Cardiac septum (tissue), 1 donor: Measurements from ENCODE around the gene MPRIP. TPM values are rescaled to one million over a fixed set of nuclear protein-coding genes. Genes with fewer than 3 reads are reported as not detected.
A peak's percentile ranks its signal among the peaks of the same experiment; 100 is the strongest.

Experiments
- DNase-seq: peaks from one replicate; pipeline ENCODE4 v3.0.0-alpha.2; 2020; ENCODE audit warnings: low spot score
- intact Hi-C: fragments of 100-400 bp; cut with DNase I; formaldehyde crosslinking; loops from one replicate; pipeline ENCODE4 v1.14.0; 2022
- total RNA-seq: library from RNA; stranded (reverse); fragmentation: NEBNext Ultra II Directional; extraction: Animal tissue kit (Norgen Biotek cat#: 25700); gene quantifications from one replicate; pipeline ENCODE4 v1.2.1, GENCODE V29; 2021
- donor health status: DM: no; HTN: no; CAD: no.

MPRIP gene
- total RNA-seq, 1 donor from 2014 or later: 554 TPM

DNA sequence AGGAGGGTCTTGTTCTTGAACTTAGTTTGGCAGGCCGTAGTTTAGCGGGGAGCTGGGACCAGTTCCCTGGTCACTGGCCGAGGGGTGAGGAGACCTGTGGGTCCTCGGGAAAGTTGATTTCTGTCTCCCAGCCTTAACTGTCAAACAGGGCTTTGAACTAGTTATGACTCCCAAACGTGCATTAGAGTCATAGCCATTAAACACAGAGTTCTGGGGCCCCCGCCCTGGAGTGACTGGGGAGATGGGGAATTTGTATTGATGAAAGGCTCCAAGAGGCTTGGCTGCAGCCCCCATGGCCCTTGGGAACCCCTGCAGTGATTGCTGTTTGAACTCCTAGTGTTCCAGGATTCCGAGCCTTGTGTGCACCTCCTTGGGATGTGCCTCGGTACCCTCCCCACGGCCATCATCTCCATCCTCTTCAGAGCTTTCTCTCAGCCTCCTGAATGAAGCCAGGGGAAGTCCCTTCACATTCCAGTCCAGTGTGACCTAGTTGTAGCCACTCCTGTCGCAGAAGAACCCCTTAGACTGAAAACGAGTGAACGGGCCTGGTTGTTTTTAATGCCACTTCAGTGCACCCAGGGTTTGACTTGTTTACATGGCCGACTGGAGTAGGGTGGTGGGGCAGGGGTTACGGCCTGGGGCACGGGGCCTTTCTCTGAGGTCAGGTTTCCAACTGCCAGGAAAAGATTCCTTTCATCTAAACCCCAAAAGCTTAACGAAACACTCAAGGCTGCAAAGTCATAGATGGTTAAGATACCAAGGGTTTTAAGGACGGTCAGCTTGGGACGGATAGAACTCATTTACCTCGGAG, 1.4 kb downstream of the MPRIP start:
- intact Hi-C loops: loop anchor here (2.0 to 5.0 kb wide), 2 partner anchors 74 to 193 kb away; partner anchors contain the start of gene FLCN
- peak; percentile 73 for DNase-seq

DNA sequence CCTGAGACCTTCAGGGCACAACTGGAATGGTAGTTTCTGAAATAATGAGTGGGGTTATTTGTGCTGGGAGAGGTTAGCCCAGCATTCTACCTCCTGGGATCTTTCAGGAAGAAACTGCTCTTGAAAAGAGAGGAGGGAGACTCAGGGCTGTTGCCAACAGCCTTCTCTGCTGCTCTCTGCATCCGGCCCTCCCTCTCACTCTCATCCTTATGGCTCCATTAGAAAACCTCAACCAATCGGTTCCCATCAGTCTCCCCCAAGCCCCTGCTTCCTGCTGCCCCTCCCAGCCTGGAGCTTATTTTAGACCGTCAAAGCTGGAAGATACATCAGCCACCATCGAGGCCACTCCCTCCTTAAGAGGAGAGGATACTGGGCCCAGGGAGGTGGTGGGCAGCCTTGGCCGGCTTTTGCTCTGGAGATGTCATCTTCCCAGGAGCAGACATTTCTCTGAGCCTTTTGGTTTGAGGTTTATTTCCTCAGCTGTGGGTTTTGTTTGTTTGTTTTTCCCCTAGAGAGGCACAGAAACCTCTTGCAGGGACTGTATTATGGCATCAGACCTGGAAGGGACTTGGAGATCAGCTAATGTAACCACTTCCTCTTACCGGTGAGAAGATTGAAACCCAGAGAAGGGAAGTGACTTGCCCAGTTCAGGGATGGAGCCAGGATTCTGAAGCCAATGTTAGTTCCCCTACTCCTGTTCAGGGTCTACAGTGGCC, 2.7 kb downstream of the MPRIP start:
- DNase-seq: peak; percentile 82
- intact Hi-C loops: loop anchor here (2.0 to 5.0 kb wide), 3 partner anchors 52 to 192 kb away; partner anchors contain the start of gene FLCN

DNA sequence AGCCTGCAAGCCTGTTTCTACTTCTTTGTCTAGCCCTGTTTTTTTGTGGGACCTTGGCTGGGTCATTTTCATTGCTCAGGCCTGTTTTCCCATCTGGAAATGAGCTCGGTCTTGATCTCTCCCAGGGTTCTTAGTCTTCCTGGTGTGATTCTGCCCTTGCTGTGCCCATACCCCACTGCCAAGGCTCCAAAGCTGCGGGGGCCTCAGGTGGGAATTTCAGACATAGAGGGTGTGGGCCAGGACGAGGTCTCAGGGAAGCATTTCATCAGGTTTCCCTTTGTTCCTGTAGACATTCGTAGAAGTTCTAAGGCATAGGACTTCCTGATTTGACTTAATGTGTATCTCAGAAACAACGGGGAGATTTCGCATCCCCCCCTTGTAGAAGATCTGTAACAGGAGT, 5.8 kb downstream of the MPRIP start:
- no peak for DNase-seq
- intact Hi-C loops: loop anchor here (5.0 kb wide), 1 partner anchor 49 kb away; no protein-coding TSS in a partner anchor

DNA sequence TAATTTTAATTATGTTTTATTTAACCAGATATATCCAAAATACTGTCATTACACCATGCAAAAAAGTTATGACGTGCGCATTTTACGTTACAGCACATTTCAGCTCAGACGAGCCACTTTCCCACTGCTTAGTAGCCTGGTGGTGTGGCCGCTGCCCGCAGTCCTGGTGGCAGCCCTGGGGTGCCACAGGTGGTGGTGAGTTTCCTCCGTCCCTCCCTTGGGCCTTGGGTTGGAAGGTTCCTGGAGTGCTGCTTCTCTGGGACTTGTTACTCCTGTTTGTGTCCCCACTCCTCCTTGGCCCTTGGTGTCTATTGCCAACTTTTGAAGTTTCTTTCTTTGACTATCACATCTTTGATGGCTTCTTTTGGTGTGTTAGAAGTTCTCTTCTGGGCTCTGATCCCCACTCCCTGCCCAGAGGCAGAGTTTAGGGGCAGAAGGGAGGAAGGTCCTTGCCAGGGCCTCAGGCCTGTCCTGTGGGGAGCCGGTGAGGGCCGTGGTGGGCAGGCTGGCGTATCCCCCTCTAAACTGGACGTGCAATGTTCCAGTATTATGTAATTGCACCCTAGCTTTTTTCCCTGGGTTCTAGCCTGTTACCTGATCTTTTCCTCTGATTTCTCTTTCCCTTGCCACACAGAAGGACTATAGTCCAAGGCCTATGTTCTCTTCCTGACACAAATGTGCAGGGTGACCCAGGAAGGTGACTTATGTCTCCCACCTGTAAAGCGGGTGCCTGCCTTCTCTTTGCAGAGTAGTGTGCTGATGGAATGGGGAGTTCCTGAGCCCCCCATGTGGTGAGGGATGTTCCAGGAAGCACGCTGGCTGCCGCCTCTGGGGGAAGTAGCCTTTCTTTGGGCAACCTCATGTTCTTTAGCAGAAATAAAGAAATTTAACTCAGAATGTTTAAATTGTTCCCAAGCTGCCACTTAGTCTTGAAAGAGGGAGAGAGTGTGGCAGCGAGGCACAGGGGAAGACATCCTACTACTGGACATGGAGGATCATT, 8.4 kb downstream of the MPRIP start:
- intact Hi-C loops: no loop called here
- peak; percentile 49 for DNase-seq

DNA sequence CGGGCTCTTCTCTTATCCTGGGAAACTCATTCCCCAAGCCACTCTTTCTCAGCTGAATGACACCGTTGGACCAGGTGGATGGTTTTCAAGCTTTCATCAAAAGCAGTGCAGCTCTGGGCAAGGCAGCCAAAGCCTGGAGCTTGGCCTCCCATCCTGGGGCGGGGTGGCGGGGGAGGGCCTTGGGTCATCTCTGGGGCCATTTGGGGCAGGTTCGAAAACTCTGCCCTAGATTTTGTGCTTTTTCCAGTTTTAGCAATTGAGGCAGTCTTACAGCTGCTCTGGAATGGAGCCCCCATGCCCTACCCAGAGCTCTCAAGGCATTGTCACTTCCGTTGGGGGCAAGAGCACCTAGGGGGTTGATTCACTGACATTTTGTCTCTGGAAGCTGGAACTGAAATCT, 9.1 kb downstream of the MPRIP start:
- intact Hi-C loops: no loop called here

DNA sequence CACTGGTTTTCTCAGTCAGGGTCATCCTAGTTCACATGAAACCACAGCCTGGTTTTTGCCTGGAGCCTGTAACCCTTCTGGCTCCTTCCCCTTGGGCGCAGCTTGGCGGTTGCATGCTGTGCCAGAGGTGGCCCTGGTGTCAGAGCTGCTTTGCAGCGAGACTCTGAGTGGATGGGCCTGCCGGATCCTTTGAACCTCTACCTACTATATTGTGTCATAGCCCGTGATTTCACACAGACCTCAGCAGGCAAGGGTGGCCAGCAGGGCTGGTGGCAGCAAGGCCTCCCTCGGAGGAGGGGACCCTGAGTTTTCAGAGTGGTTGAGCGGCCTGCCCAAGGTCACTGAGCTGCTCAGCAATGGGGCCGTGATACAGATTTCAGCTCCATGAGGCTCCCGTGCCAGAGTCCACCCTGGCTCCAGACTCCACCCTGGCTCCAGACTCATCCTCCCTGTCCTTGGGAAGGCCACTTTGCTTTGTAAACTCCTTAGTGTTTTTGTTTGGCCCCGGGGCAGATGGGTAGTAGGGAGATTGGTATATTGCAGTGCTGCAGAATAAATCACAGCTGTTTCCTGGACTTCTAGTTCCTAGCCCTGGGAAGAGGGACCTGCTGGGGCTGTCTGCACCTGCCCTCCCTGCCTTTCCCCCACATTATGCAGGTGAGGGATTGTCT, 9.7 kb downstream of the MPRIP start:
- peak; percentile 70 for DNase-seq
- intact Hi-C loops: no loop called here

More for the DNA sequence above, 9.1 kb downstream of the MPRIP start:
- peak; percentile 54 for DNase-seq

DNA sequence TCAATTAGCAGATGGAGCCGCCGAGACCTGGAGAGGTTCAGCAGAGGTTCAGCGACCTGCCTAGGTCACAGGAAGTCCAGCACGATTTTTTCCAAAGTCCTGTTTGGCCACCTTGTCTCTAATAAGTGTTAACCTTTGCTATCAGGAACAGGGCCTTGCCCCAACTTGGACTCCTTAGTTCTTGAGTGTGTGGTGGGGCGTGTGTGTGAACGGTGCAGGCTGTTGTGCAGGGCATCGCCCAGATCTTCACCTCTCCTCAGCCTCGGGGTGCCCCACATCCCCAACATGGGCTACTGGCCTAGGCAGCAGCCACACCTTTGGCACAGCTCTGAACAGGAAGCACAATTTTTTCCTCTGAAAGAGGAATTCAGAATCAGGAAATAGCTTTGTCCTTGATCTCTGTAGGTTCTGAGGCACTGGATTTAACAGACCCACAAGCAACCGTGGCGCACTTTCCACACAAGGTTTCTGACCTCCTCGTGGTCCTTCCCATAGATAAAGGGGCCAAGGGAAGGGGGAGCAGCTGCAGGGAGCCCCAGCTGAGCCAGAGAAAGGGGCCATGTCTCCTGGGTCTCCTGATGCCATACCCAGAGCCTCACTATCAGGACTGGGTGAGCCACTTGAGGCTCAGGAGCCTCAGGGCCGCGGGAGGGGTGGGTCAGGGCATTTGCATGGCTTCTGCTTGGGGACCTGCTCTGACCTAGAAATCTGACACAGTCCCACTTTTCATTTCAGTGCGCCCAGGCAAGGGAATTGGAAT, 10.4 kb downstream of the MPRIP start:
- intact Hi-C loops: no loop called here
- DNase-seq: peak; percentile 74

DNA sequence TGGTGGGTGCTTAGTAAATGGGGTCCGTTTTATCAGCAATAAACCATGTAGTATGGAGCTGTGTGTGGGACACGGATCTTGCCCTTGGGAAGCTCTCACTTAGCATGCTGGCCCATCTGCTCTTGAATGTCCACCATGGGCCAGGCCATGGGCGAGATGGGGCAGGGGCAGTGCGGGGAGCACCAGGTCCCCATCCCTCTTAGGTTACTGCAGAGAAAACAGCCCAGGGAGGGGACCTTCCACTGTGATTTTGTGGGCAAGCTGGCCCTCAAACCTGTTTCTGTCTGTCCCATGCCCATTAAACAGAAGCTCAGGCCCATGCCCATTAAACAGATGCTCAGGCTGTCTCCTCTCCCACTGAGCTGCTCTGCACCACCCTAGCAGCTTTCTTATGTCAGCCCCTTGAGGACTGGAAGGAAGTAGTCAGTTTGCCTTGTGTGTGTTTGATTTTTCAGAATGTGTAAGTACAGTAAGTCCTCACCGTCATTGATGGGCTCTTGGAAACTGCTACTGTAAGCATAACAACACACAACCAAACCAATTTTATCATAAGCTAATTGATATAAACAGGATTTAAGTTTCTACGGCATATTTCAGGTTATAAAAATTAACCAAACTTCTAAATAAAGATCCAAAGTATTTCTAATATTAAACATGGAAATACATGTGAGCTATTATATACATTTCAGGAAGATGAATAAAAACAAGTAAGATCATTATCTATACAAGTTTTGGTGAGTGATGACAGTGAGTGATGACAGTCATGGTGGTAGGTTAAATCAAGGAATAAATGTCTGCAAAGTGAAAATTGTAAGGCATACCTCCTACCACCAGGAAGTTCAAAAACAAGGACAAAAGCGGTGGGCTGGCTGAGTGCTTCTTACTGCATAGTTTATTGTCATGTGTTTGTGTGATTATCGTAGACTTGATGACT, 11.5 kb downstream of the MPRIP start:
- intact Hi-C loops: no loop called here
- DNase-seq: peak; percentile 41

DNA sequence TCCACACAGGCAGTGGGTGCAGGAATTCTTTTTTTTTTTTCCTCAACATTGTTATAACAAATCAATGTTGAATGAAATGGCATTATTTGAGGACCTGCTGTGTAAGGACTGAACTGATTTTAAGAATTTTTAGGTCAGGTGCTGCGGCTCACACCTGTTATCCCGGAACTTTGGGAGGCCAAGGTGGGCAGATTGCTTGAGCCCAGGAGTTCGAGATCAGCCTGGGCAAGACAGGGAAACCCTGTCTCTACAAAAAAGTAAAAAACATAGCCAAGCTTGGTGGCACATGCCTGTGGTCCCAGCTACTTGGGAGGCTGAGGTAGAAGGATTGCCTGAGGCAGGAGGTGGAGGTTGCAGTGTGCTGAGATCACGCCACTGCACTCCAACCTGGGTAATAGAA, 12.4 kb downstream of the MPRIP start:
- intact Hi-C loops: no loop called here
- peak; percentile 57 for DNase-seq

DNA sequence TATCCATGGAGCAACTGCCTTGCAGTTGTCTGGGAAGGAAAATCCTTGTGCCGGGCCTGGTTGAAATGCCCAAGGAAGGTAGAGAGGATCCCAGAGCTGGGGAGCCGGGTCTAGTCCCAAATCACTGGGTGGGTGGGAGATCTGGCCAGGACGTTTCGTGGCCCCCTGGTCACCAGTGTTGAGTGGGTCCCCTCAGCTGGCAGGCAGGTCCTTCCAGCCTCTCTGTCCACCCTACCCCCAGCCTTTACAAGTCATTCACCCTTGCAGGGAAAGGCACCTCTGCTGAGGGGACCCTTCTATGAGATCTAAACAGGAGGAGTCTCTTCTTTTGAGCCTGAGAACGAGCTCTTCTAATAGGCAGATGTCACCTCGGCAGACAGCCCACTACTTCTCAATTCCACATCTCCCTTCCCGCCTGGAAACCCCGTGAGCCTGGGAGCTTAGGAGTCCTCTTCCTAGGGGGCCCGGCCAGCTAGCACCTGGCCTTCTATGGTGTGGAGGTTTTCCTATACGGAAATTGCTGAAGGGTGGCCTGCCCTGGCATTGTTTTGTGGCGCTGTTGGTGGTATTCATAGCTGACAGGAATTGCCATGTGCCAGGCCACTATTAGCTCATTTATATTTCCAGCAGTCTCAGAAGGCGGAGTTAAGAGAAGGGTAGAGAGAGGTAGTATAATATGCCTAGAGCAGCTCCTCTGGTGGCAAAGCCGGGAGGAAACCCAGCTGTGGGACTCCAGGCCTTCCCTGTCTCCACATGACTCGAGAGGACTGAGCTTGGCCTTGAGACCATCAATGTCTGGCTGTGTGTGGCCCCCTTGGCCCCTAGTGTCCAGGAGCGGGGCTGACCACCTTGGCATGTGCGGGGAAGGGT, 13.3 kb downstream of the MPRIP start:
- intact Hi-C loops: no loop called here
- DNase-seq: peak; percentile 78

DNA sequence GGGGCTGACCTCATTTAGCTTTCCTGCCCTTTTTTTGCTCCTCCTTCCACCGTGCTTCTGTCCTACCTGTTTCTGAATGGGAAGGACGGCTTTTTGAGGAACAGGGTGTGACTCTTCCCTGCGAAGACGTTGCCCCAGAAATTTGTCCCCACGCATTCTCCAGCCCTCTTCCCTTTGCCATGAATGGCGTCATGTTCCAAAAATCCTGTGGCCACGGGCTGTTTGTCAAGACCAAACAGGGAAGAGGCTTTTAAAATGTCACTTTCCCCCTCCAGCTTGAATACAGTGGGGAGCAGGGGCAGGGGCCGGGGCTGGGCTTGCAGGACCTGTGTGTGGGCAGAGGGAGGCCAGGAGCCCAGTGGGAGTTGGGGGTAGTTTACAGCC, 13.9 kb downstream of the MPRIP start:
- DNase-seq: peak; percentile 53
- intact Hi-C loops: no loop called here

DNA sequence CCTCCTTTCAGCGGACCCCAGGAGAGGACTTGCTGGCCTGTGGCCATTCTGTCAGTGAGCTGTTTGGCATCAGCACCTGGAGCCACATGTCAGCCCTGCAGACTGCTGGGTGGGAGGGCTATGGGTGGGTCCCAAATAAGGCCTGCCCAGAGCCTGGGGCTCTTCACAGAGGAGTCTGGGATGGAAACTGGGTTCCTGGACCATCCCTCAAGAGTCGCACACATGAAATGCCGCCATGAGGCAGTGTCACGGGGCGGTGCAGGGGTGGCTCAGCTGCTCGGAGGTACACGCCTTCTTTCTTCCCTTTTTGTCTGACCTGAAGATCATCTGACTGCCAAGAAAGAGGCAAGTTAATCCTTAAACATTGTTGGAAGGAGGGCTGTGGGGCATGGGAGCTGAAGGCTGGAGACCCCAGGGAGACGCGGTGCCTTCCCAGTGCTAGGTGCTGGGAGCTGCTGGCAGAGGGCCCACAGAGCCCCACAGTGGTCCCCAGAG, 14.8 kb downstream of the MPRIP start:
- peak; percentile 69 for DNase-seq
- intact Hi-C loops: no loop called here

DNA sequence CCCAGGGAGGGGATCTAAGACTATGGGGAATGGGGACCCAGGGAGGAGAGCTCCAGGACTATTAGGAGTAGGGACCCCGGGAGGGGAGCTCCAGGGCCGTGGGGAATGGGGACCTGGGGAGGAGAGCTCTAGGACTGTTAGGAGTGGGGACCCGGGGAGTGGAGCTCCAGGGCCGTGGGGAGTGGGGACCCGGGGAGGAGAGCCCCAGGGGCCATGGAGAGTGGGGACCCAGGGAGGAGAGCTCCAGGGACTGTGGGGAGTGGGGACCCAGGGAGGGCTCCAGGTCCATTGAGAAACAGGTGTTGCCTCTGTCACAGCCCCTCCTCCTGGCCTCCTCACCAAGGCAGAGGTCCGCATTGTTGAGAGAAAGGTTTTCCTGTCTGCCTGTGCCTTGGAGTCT, 16.0 kb downstream of the MPRIP start:
- DNase-seq: peak; percentile 20
- intact Hi-C loops: no loop called here

DNA sequence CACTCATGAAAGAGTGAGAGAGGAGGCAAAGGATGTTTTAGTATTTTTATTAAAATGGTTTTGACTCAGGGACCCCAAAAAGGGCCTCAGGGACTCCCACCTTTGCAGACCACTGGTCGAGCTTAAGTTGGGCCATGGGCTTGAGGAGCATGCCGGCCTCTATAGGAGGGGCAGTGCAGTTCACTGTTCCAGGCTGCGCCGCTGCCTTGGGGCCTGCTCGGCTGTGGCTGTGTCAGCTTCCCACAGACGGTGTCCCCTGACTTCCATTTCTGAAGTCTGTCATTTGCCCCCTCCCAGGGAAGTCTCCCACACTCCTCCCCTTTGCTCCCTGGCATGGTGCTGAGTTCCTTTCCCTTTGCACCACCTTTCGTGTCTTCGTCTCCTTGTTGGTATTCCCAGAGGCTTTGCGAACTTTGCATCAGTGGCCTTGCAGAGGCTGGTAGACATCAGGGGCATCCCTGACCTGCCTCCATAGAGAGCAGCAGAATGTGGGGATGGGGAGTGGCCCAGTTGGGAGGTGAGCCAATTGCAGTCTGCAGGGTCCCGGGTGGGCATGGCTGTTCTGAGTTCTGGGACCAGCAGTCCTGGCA, 17.1 kb downstream of the MPRIP start:
- intact Hi-C loops: no loop called here

DNA sequence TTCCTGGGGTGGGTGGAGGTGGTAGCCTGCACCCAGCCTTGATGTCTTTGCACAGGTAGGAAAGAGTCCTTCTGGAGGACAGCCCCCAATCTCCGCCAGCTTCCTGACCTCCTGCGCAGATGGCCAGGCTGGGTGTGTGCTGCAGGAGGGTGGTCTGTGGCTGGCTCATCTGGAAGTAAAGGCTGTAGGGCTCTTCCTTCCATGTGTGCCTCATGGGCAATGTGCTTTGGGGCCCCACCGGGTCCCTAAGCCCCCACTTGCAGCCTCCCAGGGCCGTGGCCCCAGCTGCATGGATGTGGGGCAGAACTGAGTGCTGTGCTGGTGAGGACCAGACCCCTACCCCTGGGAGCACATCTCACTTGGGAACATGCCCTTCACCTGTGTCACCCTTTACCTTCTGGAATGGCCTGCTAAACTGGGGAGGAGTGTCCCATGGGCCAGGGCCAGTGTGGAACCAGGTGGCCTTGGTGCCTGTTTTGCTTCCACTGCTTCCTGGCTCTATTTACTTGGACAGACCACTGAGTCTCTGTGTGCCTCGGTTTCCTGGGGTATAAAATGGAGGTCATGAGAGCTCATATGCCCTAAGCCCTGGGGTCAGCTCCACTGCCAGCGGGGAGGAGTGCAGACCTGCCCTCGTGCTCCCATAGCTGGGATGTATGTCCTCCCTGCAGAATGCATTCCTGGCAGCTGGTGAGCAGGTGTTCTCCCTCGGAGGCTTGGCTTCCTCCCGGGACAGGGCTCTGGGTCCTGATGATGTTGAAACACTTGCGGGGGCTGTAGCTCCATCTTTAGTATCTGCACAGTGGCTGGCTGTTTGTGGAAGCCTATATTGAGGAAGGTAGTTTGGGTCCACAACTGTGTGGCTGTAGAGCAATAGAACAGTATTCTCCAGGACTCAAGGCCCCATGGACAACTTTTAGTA, 18.0 kb downstream of the MPRIP start:
- DNase-seq: peak; percentile 38

More for the DNA sequence above, 17.1 kb downstream of the MPRIP start:
- DNase-seq: peak; percentile 61

More for the DNA sequence above, 18.0 kb downstream of the MPRIP start:
- intact Hi-C loops: no loop called here
